Measurements from ENCODE around the gene PALM. TPM values are rescaled to one million over a fixed set of nuclear protein-coding genes. Genes with fewer than 3 reads are reported as not detected.

PALM gene
- total and polyA plus RNA-seq, 9 of the 15 experiments (the other 6 are each of a cell fraction or from before 2014, with no cell fraction given): 0.04 to 6.6 (median 1.7) TPM

GRCh38 chr19:796692-797527, 88.2 kb downstream of the PALM start, which contains the start of gene PTBP1 (continued):
- TF ChIP-seq REST (IDR thresholded peaks at IDR 0.05; ENCODE audit: borderline replicate concordance): peak; percentile 96
- no peak for TF ChIP-seq REST (CRISPR knock-in tag; IDR thresholded peaks at IDR 0.05; ENCODE audit: low read depth)
- TF ChIP-seq ZNF274 (IDR thresholded peaks at IDR 0.05; ENCODE audit: borderline replicate concordance, low read depth, low read length): no peak
- no peak for TF ChIP-seq ZNF124 (CRISPR knock-in tag; IDR thresholded peaks at IDR 0.05)
- peak in 1 of 2 experiments; percentile 51; a peak in 2 of 4 replicates for TF ChIP-seq RCOR1 (IDR thresholded peaks at IDR 0.05; ENCODE audit: borderline replicate concordance in 1 of 2, low read depth in 2 of 2, low read length in 2 of 2)
- TF ChIP-seq THAP7 (CRISPR knock-in tag; IDR thresholded peaks at IDR 0.05): 0 out of 2 replicates have a peak, but pooled peaks have one; percentile 69
- TF ChIP-seq HCFC1 (IDR thresholded peaks at IDR 0.05; ENCODE audit: low read depth, low read length): peak; percentile 96
- peak; percentile 70; the same call in 1 of the 2 replicates for TF ChIP-seq GTF2F1 (IDR thresholded peaks at IDR 0.05; ENCODE audit: low read depth, low read length)
- TF ChIP-seq ZNF280A (IDR thresholded peaks at IDR 0.05; ENCODE audit: low read depth, partially characterized antibody): no peak
- peak; percentile 50 for TF ChIP-seq KDM5B (IDR thresholded peaks at IDR 0.05; ENCODE audit: insufficient replicate concordance, low read depth, low read length)
- TF ChIP-seq ZSCAN29 (IDR thresholded peaks at IDR 0.05): no peak
- 0 out of 2 replicates have a peak, but pooled peaks have one; percentile 38 for TF ChIP-seq SIN3B (IDR thresholded peaks at IDR 0.05; ENCODE audit: low read depth)
- peak; percentile 65 for TF ChIP-seq POLR2B (IDR thresholded peaks at IDR 0.05; ENCODE audit: low read depth, partially characterized antibody)
- peak; percentile 79 for TF ChIP-seq TAF7 (tag; IDR thresholded peaks at IDR 0.05)
- TF ChIP-seq NKRF (IDR thresholded peaks at IDR 0.05; ENCODE audit: borderline replicate concordance): no peak; the same call in 1 of the 2 replicates

Measured in K562 (cell line).